KMS-11 (cell line): ENCODE measurements around the gene HTR6.
A peak's percentile ranks its signal among the peaks of the same experiment; 100 is the strongest.

Experiments used
- H2AFZ ChIP-seq: fragments of 200-600 bp; sonication (generic); 2 replicates; pipeline ENCODE4 v1.6.1; 2016; ENCODE audit warnings: antibody characterized with exemption, mixed run types, low read depth
- H3K27ac ChIP-seq: fragments of 200-600 bp; sonication (generic); 2 replicates; pipeline ENCODE4 v1.6.1; 2016; ENCODE audit warnings: mild to moderate bottlenecking, mixed run types
- H3K27me3 ChIP-seq: fragments of 200-600 bp; sonication (generic); 2 replicates; pipeline ENCODE4 v1.6.1; 2017; ENCODE audit warnings: mild to moderate bottlenecking, low read depth, mixed run types, moderate library complexity; ENCODE audit not compliant: insufficient read depth
- H3K36me3 ChIP-seq: fragments of 200-600 bp; sonication (generic); 2 replicates; pipeline ENCODE4 v1.6.1; 2017; ENCODE audit warnings: mild to moderate bottlenecking, mixed run types; ENCODE audit not compliant: insufficient read depth
- H3K4me1 ChIP-seq: fragments of 200-600 bp; sonication (generic); 2 replicates; pipeline ENCODE4 v1.6.1; 2016; ENCODE audit warnings: mild to moderate bottlenecking, low read depth, mixed run types; ENCODE audit not compliant: poor library complexity, severe bottlenecking
- H3K4me2 ChIP-seq: fragments of 200-600 bp; sonication (generic); 2 replicates; pipeline ENCODE4 v1.7.0; 2016; ENCODE audit warnings: mild to moderate bottlenecking, mixed run types
- H3K4me3 ChIP-seq: fragments of 200-600 bp; sonication (generic); IDR thresholded peaks from 2 replicates; pipeline ENCODE4 v1.6.1; 2017; ENCODE audit warnings: low read depth, low read length, mixed read lengths; ENCODE audit not compliant: insufficient read depth
- H3K79me2 ChIP-seq: fragments of 200-600 bp; sonication (generic); 2 replicates; pipeline ENCODE4 v1.6.1; 2016; ENCODE audit warnings: low read depth, mixed run types; ENCODE audit not compliant: insufficient read depth
- H3K9ac ChIP-seq: fragments of 200-600 bp; sonication (generic); 2 replicates; pipeline ENCODE4 v1.6.1; 2016; ENCODE audit warnings: mild to moderate bottlenecking, mixed run types
- H4K20me1 ChIP-seq: fragments of 200-600 bp; sonication (generic); 2 replicates; pipeline ENCODE4 v1.6.1; 2016; ENCODE audit warnings: mild to moderate bottlenecking, mixed run types; ENCODE audit not compliant: insufficient read depth
- CTCF ChIP-seq: fragments of 200-600 bp; sonication (generic); conservative IDR thresholded peaks from 2 replicates; pipeline ENCODE4 v1.6.1; 2017; ENCODE audit warnings: low read depth, mild to moderate bottlenecking, antibody characterized with exemption, low read length, moderate library complexity, mixed read lengths

The HTR6 gene

GRCh38 chr1:19651141-19651737 lies 13.4 kb upstream of the HTR6 start:
- peaks cover 6% of the 10 kb centered on the region; the same call in 1 of the 2 replicates for H3K27me3 ChIP-seq
- H3K9ac ChIP-seq: no peak overlapping the region
- no peaks in the 10 kb centered on the region for H3K79me2 ChIP-seq
- no peak overlapping the region for H3K27ac ChIP-seq
- H2AFZ ChIP-seq: no peak overlapping the region; the same call in 1 of the 2 replicates
- H3K4me3 ChIP-seq: no peak overlapping the region
- H3K4me1 ChIP-seq: peaks cover 9% of the 10 kb centered on the region
- no peaks in the 10 kb centered on the region for H4K20me1 ChIP-seq
- no peaks in the 10 kb centered on the region for H3K36me3 ChIP-seq
- no peak overlapping the region for H3K4me2 ChIP-seq
- TF ChIP-seq CTCF: peak; percentile 46; the same call in 1 of the 2 replicates

- no peak overlapping the region for H3K9ac ChIP-seq
- TF ChIP-seq CTCF: no peak
- no peaks in the 10 kb centered on the region for H3K79me2 ChIP-seq
- H3K36me3 ChIP-seq: no peaks in the 10 kb centered on the region
- peaks cover 9% of the 10 kb centered on the region for H3K4me1 ChIP-seq
- H3K27ac ChIP-seq: no peak overlapping the region
- H2AFZ ChIP-seq: peak overlapping the region; percentile 75; the same call in 1 of the 2 replicates
- no peak overlapping the region for H3K4me2 ChIP-seq
- H3K4me3 ChIP-seq: no peak overlapping the region
- no peaks in the 10 kb centered on the region for H4K20me1 ChIP-seq
- H3K27me3 ChIP-seq: no peaks in the 10 kb centered on the region
These were observed 10.3 kb upstream of the HTR6 start for GRCh38 chr1:19654386-19654785.

GRCh38 chr1:19654886-19655717 lies 9.6 kb upstream of the HTR6 start:
- Histone ChIP-seq H3K79me2 (no peaks in the 10 kb centered on the region), H3K27me3 (no peaks in the 10 kb centered on the region), H3K4me3 (no peak overlapping the region), H3K36me3 (no peaks in the 10 kb centered on the region), H3K9ac (no peak overlapping the region), H3K4me1 (peaks cover 12% of the 10 kb centered on the region), H4K20me1 (no peaks in the 10 kb centered on the region), H2AFZ (no peak overlapping the region), H3K27ac (no peak overlapping the region), H3K4me2 (no peak overlapping the region)
- no peak for TF ChIP-seq CTCF

GRCh38 chr1:19655718-19656080 lies 9.0 kb upstream of the HTR6 start:
- no peak overlapping the region for H3K27ac ChIP-seq
- no peak overlapping the region for H3K4me3 ChIP-seq
- no peak overlapping the region for H3K4me2 ChIP-seq
- H3K4me1 ChIP-seq: peaks cover 12% of the 10 kb centered on the region
- H4K20me1 ChIP-seq: no peaks in the 10 kb centered on the region
- no peaks in the 10 kb centered on the region for H3K36me3 ChIP-seq
- no peak for TF ChIP-seq CTCF
- no peak overlapping the region for H3K9ac ChIP-seq
- no peak overlapping the region for H2AFZ ChIP-seq
- no peaks in the 10 kb centered on the region for H3K27me3 ChIP-seq
- H3K79me2 ChIP-seq: no peaks in the 10 kb centered on the region
